ENCODE data around the gene TBC1D22A.

DNA sequence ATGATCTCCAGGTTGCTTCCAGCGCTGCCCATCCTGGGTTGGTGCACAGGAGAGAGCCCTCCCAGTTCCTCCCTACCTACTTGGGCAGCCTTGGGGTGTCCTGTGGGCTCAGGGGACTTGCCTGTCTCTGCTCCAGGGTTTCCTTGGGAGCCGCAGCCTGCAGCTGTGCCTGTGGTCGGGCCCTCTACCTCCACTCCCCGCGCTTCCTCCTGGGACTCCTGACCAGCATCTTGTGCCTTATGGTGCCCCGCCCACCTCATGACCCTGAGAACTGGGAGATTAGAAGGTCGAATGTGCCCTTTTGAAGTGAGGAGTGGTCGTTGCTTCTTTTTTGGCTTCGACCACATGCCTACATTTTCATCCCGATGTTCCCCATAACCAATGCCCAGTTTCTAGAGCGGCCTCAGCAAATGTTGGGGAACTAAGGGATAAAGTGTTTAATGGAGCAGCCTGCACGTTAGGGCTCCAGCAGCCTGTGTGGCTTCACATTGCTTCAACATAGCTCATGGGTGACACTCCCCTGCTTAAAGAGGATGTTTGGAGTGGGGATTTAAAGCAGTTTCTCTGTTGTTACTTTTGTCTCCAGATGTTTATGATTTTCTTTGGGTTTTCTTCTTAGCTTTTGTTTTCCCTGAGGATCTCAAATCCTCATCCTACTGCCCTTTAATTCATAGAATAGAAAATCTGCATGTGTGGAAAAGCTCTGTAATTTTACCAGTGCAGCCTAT lies 248.8 kb downstream of the TBC1D22A start:
- TF ChIP-seq, protein P1, sequence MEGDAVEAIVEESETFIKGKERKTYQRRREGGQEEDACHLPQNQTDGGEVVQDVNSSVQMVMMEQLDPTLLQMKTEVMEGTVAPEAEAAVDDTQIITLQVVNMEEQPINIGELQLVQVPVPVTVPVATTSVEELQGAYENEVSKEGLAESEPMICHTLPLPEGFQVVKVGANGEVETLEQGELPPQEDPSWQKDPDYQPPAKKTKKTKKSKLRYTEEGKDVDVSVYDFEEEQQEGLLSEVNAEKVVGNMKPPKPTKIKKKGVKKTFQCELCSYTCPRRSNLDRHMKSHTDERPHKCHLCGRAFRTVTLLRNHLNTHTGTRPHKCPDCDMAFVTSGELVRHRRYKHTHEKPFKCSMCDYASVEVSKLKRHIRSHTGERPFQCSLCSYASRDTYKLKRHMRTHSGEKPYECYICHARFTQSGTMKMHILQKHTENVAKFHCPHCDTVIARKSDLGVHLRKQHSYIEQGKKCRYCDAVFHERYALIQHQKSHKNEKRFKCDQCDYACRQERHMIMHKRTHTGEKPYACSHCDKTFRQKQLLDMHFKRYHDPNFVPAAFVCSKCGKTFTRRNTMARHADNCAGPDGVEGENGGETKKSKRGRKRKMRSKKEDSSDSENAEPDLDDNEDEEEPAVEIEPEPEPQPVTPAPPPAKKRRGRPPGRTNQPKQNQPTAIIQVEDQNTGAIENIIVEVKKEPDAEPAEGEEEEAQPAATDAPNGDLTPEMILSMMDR (IDR thresholded peaks at IDR 0.05; ENCODE audit: poor library complexity, severe bottlenecking): no peak
- TF ChIP-seq RAD21 (conservative IDR thresholded peaks at IDR 0.05) (no peak), SMC3 (conservative IDR thresholded peaks at IDR 0.05; ENCODE audit: poor library complexity) (no peak), EZH2 (IDR thresholded peaks at IDR 0.05; ENCODE audit: borderline replicate concordance, insufficient read depth, low read length, poor library complexity, severe bottlenecking) (no peak), POLR2AphosphoS5 (IDR thresholded peaks at IDR 0.05) (no peak)
- TF ChIP-seq, protein P2, sequence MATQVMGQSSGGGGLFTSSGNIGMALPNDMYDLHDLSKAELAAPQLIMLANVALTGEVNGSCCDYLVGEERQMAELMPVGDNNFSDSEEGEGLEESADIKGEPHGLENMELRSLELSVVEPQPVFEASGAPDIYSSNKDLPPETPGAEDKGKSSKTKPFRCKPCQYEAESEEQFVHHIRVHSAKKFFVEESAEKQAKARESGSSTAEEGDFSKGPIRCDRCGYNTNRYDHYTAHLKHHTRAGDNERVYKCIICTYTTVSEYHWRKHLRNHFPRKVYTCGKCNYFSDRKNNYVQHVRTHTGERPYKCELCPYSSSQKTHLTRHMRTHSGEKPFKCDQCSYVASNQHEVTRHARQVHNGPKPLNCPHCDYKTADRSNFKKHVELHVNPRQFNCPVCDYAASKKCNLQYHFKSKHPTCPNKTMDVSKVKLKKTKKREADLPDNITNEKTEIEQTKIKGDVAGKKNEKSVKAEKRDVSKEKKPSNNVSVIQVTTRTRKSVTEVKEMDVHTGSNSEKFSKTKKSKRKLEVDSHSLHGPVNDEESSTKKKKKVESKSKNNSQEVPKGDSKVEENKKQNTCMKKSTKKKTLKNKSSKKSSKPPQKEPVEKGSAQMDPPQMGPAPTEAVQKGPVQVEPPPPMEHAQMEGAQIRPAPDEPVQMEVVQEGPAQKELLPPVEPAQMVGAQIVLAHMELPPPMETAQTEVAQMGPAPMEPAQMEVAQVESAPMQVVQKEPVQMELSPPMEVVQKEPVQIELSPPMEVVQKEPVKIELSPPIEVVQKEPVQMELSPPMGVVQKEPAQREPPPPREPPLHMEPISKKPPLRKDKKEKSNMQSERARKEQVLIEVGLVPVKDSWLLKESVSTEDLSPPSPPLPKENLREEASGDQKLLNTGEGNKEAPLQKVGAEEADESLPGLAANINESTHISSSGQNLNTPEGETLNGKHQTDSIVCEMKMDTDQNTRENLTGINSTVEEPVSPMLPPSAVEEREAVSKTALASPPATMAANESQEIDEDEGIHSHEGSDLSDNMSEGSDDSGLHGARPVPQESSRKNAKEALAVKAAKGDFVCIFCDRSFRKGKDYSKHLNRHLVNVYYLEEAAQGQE (IDR thresholded peaks at IDR 0.05; ENCODE audit: borderline replicate concordance): no peak
